Muscle layer of colon (tissue), 2 donors: ENCODE results near the gene SLC39A9.

ENCODE experiments used
- H3K27ac ChIP-seq: one replicate; pipeline ENCODE4 v1.7.0; 2013; ENCODE audit warnings: low read depth, mild to moderate bottlenecking, low read length, moderate library complexity
- H3K27me3 ChIP-seq, 2 donors: one replicate each; pipeline ENCODE4 v1.7.0; 2013; ENCODE audit warnings: low read length in 2 of 2, mild to moderate bottlenecking in 2 of 2; ENCODE audit not compliant: insufficient read depth in 2 of 2, control insufficient read depth in 1 of 2
- H3K36me3 ChIP-seq: one replicate; pipeline ENCODE4 v1.7.0; 2013; ENCODE audit warnings: mild to moderate bottlenecking, low read length; ENCODE audit not compliant: insufficient read depth
- H3K4me1 ChIP-seq: one replicate; pipeline ENCODE4 v1.7.0; 2013; ENCODE audit warnings: mild to moderate bottlenecking, low read length; ENCODE audit not compliant: insufficient read depth
- H3K4me3 ChIP-seq, 2 donors: one replicate each; pipeline ENCODE4 v1.7.0; 2013; ENCODE audit warnings: low read length in 2 of 2, low read depth in 1 of 2, mild to moderate bottlenecking in 1 of 2, moderate library complexity in 1 of 2
- H3K9ac ChIP-seq: one replicate; pipeline ENCODE4 v1.7.0; 2013; ENCODE audit warnings: low read length
- H3K9me3 ChIP-seq: one replicate; pipeline ENCODE4 v1.7.0; 2013; ENCODE audit warnings: mild to moderate bottlenecking, low read length
- donor health status: abdominal sarcoma.
- donor health status: Adenocarcinoma of cecum.

Gene SLC39A9

GRCh38 chr14:69506241-69506595 is 107.7 kb downstream of the SLC39A9 start:
- Histone ChIP-seq H3K27me3 (no peaks in the 10 kb centered on the region), H3K27ac (no peak overlapping the region), H3K9ac (no peak overlapping the region), H3K4me1 (peaks cover 6% of the 10 kb centered on the region), H3K4me3 (no peak overlapping the region), H3K36me3 (no peaks in the 10 kb centered on the region), H3K9me3 (no peaks in the 10 kb centered on the region)
